T-cell (primary cell): ENCODE results near the gene DSN1. TPM values are rescaled to one million over a fixed set of nuclear protein-coding genes. Genes with fewer than 3 reads are reported as not detected.

Source experiments
- ATAC-seq, 4 experiments: fragments of 200-7000 bp in 3 of 4; fragments of 150-1000 bp in 1 of 4; cut with Tn5 transposase; replicated peaks in 1 of 4; 1 replicate in 3 of 4; 2 replicates in 1 of 4; pipeline ENCODE4 v1.10.0; 2021; ENCODE audit warnings: moderate library complexity in 3 of 4, mild to moderate bottlenecking in 2 of 4, moderate number of reproducible peaks in 1 of 4
- CTCF ChIA-PET, 2 donors: fragments of 300-600 bp; sonication (Branson Sonifier 250); formaldehyde crosslinking; loops; one replicate each; lab custom pipeline; 2022; ENCODE audit warnings: antibody characterized with exemption in 2 of 2; lab: Charles Lee
- POLR2A ChIA-PET, 2 donors: fragments of 300-600 bp; sonication (Branson Sonifier 250); formaldehyde crosslinking; loops; one replicate each; lab custom pipeline; 2022; ENCODE audit warnings: antibody characterized with exemption in 2 of 2; lab: Charles Lee
- DNase-seq, 35 experiments: peaks; one replicate each; pipeline versions ENCODE4 v3.0.0 to v3.0.0-alpha.2; 2013 to 2023
- H3K27ac ChIP-seq: one replicate; pipeline ENCODE4 v1.5.1; 2013; ENCODE audit warnings: low read length
- H3K27me3 ChIP-seq, 2 experiments: replicated peaks in 1 of 2; 1 replicate in 1 of 2; 2 replicates in 1 of 2; pipeline versions ENCODE4 v1.6.1 to v1.7.0; 2013; ENCODE audit warnings: low read length in 1 of 2, mixed read lengths in 1 of 2; ENCODE audit not compliant: control insufficient read depth in 2 of 2, insufficient read depth in 2 of 2; ENCODE audit errors: extremely low read depth in 1 of 2
- H3K36me3 ChIP-seq, 2 donors: 1 replicate in 1 of 2; 2 replicates in 1 of 2; pipeline versions ENCODE4 v1.6.1 to v1.7.0; 2013; ENCODE audit warnings: low read length in 1 of 2; ENCODE audit not compliant: control insufficient read depth in 2 of 2, insufficient read depth in 1 of 2; ENCODE audit errors: extremely low read depth in 1 of 2
- H3K4me1 ChIP-seq, 2 experiments: 1 replicate in 1 of 2; 2 replicates in 1 of 2; pipeline versions ENCODE4 v1.6.1 to v1.7.0; 2013; ENCODE audit warnings: low read length in 2 of 2, mixed read lengths in 1 of 2; ENCODE audit not compliant: insufficient read depth in 2 of 2, control insufficient read depth in 1 of 2; ENCODE audit errors: extremely low read depth in 1 of 2
- H3K4me3 ChIP-seq, 2 donors: 1 replicate in 1 of 2; 2 replicates in 1 of 2; pipeline versions ENCODE4 v1.5.1 to v1.7.0; 2013; ENCODE audit warnings: mild to moderate bottlenecking in 2 of 2, low read length in 1 of 2, moderate library complexity in 1 of 2; ENCODE audit not compliant: control insufficient read depth in 1 of 2; ENCODE audit errors: extremely low read depth in 1 of 2
- H3K9me3 ChIP-seq: 2 replicates; pipeline ENCODE4 v1.7.0; 2013
- H3K27ac Mint-ChIP-seq, 2 donors: one replicate each; pipeline ENCODE4 v1.8.0; 2020 to 2021; ENCODE audit warnings: mild to moderate bottlenecking in 2 of 2, mixed read lengths in 2 of 2
- H3K27me3 Mint-ChIP-seq, 2 donors: one replicate each; pipeline ENCODE4 v1.8.0; 2021 to 2022; ENCODE audit warnings: mixed read lengths in 2 of 2
- H3K36me3 Mint-ChIP-seq: one replicate; pipeline ENCODE4 v1.8.0; 2021; ENCODE audit warnings: mixed read lengths
- H3K4me1 Mint-ChIP-seq, 3 donors: one replicate each; pipeline ENCODE4 v1.8.0; 2020 to 2022; ENCODE audit warnings: mixed read lengths in 3 of 3, mild to moderate bottlenecking in 1 of 3
- H3K4me3 Mint-ChIP-seq, 3 donors: one replicate each; pipeline ENCODE4 v1.8.0; 2020 to 2022; ENCODE audit warnings: mild to moderate bottlenecking in 3 of 3, mixed read lengths in 3 of 3, moderate library complexity in 3 of 3
- H3K9me3 Mint-ChIP-seq, 3 donors: one replicate each; pipeline ENCODE4 v1.8.0; 2020 to 2022; ENCODE audit warnings: mixed read lengths in 3 of 3
- WGBS: methylation state at CpG from one replicate; pipeline ENCODE4 v1.1.5; 2013; ENCODE audit warnings: missing lambda C conversion rate; ENCODE audit not compliant: insufficient coverage; 5-methylcytosine and 5-hydroxymethylcytosine counted together
- total RNA-seq, 35 experiments: library from RNA in 6 of 35; stranded (reverse) in 6 of 35; fragments of 120-200 nt in 1 of 35; gene quantifications; one replicate each; pipeline versions ENCODE4 v1.2.1 to v1.2.4 and lab custom pipeline; 2013 to 2026

Gene DSN1
- total RNA-seq, 5 donors from 2014 or later (not counting 1 experiment from before 2014, with no cell fraction given): 10.1 to 13.6 (median 11.1) TPM

DNA sequence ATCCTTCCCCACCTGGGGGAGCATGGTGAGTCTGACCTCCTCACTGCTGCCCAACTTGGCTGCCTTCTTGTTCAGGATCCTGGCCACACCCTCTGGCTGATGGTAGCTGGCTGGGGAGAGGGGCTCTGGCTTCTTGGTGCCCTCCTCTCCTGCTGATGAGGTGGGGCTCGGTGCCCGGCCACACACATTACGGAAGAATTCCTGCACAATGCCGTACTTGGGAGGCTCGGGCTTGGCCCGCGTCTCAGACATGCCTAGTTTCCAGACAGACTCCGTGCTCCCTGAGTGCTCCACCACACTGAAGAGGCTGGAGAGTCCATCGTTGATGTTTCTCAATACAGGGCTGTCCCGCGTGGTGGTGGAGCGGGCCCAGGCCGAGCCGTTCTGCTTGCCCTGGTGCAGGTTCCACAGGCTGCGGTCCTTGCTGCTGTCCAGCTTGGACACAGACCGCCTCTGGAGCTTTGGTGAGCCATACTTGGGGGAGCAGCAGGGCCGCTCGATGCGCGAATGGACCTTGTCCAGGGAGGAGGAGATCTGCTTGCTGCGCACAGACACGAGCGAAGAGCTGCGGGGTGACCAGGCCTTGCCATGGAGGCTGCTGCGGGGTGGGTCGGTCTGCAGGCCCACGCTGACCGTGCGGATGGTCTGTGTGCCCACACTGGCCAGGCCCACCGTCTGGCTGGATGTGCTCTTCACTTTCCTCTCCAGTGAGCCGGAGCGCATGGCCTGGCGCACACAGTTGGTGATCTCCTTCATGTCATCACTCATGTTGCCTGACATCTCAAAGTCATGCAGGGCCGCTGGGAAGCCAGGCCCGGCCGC is 19.9 kb upstream of the DSN1 start:
- H3K36me3 ChIP-seq: peaks cover 0 to 14% of the 10 kb centered on the region in 2 donors
- DNase-seq (no peak), ATAC-seq (no peak)
- Mint-ChIP-seq H3K4me1 (no peaks in the 10 kb centered on the region), H3K36me3 (no peaks in the 10 kb centered on the region), H3K27me3 (no peaks in the 10 kb centered on the region), H3K27ac (no peak overlapping the region), H3K9me3 (no peaks in the 10 kb centered on the region), H3K4me3 (no peak overlapping the region)
- ChIA-PET POLR2A (no interaction called here), CTCF (no interaction called here)
- H3K9me3 ChIP-seq: no peaks in the 10 kb centered on the region
- no peak overlapping the region for H3K4me3 ChIP-seq
- no peaks in the 10 kb centered on the region for H3K4me1 ChIP-seq
- no peaks in the 10 kb centered on the region for H3K27me3 ChIP-seq
- 93% methylated on average over 36 of the region's 36 CpGs for WGBS
- H3K27ac ChIP-seq: no peak overlapping the region

DNA sequence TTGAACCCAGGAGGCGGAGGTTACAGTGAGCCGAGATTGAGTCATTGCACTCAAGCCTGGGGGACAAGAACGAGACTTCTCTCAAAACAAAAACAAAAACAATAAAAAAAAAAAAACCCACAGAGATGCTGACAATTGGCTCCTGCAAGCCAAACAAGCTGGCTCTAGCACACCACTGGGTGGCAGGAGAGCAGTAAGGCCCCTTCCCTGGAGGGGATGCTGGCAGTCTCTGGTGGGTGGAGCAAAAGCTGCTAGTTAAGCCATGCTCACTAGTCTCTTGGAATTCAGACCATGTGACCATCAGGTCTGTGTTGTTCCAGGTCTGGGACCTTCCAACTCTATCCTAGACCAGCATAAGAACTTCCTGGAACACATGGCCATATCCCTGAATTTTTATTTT is 18.9 kb upstream of the DSN1 start:
- ChIA-PET POLR2A (no interaction called here), CTCF (no interaction called here)
- no peaks in the 10 kb centered on the region for H3K9me3 ChIP-seq
- Mint-ChIP-seq H3K4me1 (no peaks in the 10 kb centered on the region), H3K9me3 (no peaks in the 10 kb centered on the region), H3K27me3 (no peaks in the 10 kb centered on the region), H3K4me3 (no peak overlapping the region), H3K36me3 (no peaks in the 10 kb centered on the region), H3K27ac (no peak overlapping the region)
- no peaks in the 10 kb centered on the region for H3K27me3 ChIP-seq
- ATAC-seq: no peak
- H3K27ac ChIP-seq: no peak overlapping the region
- WGBS: 83% methylated on average over 2 of the region's 3 CpGs
- no peaks in the 10 kb centered on the region for H3K4me1 ChIP-seq
- H3K4me3 ChIP-seq: no peak overlapping the region
- peaks cover 0 to 14% of the 10 kb centered on the region in 2 donors for H3K36me3 ChIP-seq
- DNase-seq: no peak

DNA sequence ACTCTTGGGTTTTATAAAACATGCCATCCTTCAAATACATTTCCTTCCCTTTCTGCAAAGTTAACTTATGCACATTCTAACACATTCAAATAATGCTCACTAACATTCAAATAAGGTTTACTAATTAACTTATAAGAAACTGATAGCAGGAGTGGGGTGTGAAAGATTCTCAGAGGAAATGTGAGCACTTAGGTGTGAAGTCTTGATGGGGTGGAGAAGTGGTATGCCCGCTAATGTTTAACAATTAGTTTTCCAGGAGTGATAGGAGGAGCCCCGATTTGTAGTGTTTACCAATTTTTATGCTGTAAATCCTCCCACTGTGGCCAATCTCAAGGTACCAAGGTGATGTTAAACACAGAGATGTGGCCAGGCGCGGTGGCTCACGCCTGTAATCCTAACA is 18.3 kb upstream of the DSN1 start:
- Histone ChIP-seq H3K4me1 (no peaks in the 10 kb centered on the region), H3K27ac (no peak overlapping the region), H3K4me3 (no peak overlapping the region), H3K9me3 (no peaks in the 10 kb centered on the region), H3K36me3 (peaks cover 0 to 14% of the 10 kb centered on the region in 2 donors), H3K27me3 (no peaks in the 10 kb centered on the region)
- no peaks in the 10 kb centered on the region for H3K9me3 Mint-ChIP-seq
- no CpG with 5 or more reads among the region's 5 CpGs for WGBS
- no peak overlapping the region for H3K27ac Mint-ChIP-seq
- no peaks in the 10 kb centered on the region for H3K4me1 Mint-ChIP-seq
- ATAC-seq: no peak
- ChIA-PET CTCF (interaction anchor here in 1 of 2 donors (0.5 kb wide), 1 partner anchor 62 kb away, joined by 4 read pairs; no protein-coding TSS in a partner anchor), POLR2A (no interaction called here)
- no peaks in the 10 kb centered on the region for H3K27me3 Mint-ChIP-seq
- H3K4me3 Mint-ChIP-seq: no peak overlapping the region
- no peak for DNase-seq
- no peaks in the 10 kb centered on the region for H3K36me3 Mint-ChIP-seq

DNA sequence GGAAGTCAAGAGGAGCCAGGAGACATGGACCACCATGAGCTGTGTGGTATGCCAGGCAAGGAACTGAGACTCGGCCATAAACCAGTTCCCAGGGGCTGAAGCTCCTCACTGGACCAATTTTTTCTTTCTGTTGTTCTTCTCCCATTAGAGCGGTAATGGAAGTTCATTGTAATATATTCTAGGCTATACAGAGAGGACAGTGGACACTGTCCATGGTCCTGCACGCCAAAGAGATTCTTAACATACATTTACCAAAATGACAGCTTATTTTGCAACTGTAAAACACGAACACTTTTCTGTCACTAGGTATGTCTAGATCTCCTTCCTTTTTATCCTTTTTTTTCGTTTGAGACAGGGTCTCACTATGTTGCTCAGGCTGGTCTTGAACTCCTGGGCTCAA is 13.1 kb upstream of the DSN1 start:
- WGBS: 60% methylated on average over 4 of the region's 5 CpGs
- Mint-ChIP-seq H3K27ac (no peak overlapping the region), H3K36me3 (no peaks in the 10 kb centered on the region), H3K4me1 (no peaks in the 10 kb centered on the region), H3K4me3 (no peak overlapping the region), H3K9me3 (no peaks in the 10 kb centered on the region), H3K27me3 (no peaks in the 10 kb centered on the region)
- ChIA-PET POLR2A (no interaction called here), CTCF (no interaction called here)
- Histone ChIP-seq H3K27ac (no peak overlapping the region), H3K9me3 (no peaks in the 10 kb centered on the region), H3K27me3 (no peaks in the 10 kb centered on the region), H3K4me1 (no peaks in the 10 kb centered on the region), H3K36me3 (no peaks in the 10 kb centered on the region), H3K4me3 (no peak overlapping the region)
- DNase-seq (no peak), ATAC-seq (no peak)

DNA sequence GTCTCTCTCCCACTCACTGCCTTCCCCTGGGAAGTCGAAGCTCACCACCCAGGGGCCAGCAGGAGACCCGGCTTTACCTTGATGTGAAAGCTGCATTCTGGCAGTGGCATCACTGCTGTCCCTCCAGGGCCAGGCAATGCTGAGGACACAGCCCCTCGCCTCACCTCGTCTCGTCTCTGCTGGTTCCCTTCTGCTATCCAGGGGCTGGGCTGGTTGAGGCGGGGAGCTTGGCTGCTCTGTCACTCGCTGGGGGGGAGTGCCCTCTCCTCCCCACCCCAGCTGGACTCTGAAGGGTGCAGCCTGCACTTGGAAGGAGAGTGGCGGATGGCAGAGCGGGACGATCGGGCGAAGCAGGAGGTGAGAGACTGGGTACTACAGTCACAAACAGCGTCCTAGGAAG is 12.7 kb upstream of the DSN1 start:
- Mint-ChIP-seq H3K27ac (no peak overlapping the region), H3K27me3 (no peaks in the 10 kb centered on the region), H3K36me3 (no peaks in the 10 kb centered on the region), H3K4me3 (no peak overlapping the region), H3K4me1 (no peaks in the 10 kb centered on the region), H3K9me3 (no peaks in the 10 kb centered on the region)
- ATAC-seq (no peak), DNase-seq (no peak)
- H3K4me1 ChIP-seq: no peaks in the 10 kb centered on the region
- no peaks in the 10 kb centered on the region for H3K27me3 ChIP-seq
- ChIA-PET POLR2A (no interaction called here), CTCF (no interaction called here)
- H3K4me3 ChIP-seq: no peak overlapping the region
- no peaks in the 10 kb centered on the region for H3K36me3 ChIP-seq
- WGBS: 94% methylated on average over 9 of the region's 13 CpGs
- H3K9me3 ChIP-seq: no peaks in the 10 kb centered on the region
- H3K27ac ChIP-seq: no peak overlapping the region

DNA sequence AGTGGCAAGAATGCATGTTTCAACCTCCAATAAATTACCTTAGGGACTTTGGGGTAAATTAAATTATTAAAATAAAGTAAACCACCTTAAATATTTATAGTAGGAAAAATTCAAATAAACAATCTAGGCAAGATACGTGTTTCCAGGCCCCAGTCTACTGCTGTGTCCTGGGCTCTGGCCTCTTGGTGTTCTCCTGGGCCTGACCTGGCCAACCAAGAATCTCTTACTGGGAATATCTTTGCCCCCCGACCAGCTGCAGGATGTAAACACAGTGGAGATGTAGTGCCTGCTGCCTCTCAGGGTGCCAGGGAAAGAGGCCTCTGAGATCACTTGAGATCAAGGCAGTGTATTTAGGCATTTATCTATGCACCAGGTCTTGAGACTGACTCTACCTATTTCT is 11.7 kb upstream of the DSN1 start:
- H3K36me3 Mint-ChIP-seq: no peaks in the 10 kb centered on the region

More for the DNA sequence above, 11.7 kb upstream of the DSN1 start:
- no peak overlapping the region for H3K27ac ChIP-seq
- H3K4me3 ChIP-seq: no peak overlapping the region
- Mint-ChIP-seq H3K27ac (no peak overlapping the region), H3K4me3 (no peak overlapping the region), H3K9me3 (no peaks in the 10 kb centered on the region), H3K4me1 (no peaks in the 10 kb centered on the region), H3K27me3 (no peaks in the 10 kb centered on the region)
- ATAC-seq (no peak), DNase-seq (no peak)
- no peaks in the 10 kb centered on the region for H3K36me3 ChIP-seq
- ChIA-PET POLR2A (no interaction called here), CTCF (no interaction called here)
- no peaks in the 10 kb centered on the region for H3K4me1 ChIP-seq
- 75% methylated on average over 2 of the region's 2 CpGs for WGBS
- H3K27me3 ChIP-seq: no peaks in the 10 kb centered on the region
- no peaks in the 10 kb centered on the region for H3K9me3 ChIP-seq
